ENCODE measurements around the gene ZNG1E. TPM values are rescaled to one million over a fixed set of nuclear protein-coding genes. Genes with fewer than 3 reads are reported as not detected.
"Not testable (repeated sequence)": the region's sequence is repeated elsewhere in the genome, so short reads cannot be mapped to it uniquely, and the experiment has no call there.

ZNG1E gene
- 79.6 TPM for total RNA-seq
- polyA plus RNA-seq, result 24.4 TPM

- WGBS, result under 1% methylated on average over 21 of the region's 33 CpGs
- not testable (repeated sequence) for DNase-seq (ENCODE audit: extremely low spot score); H3K4me1 ChIP-seq (ENCODE audit: insufficient read depth); H3K36me3 ChIP-seq (ENCODE audit: insufficient read depth)
- Histone ChIP-seq H3K27ac (ENCODE audit: low read depth) (peak within 1 kb of the TSS; percentile 50), H3K4me3 (ENCODE audit: low read depth, low read length) (peak within 1 kb of the TSS; percentile 39)
Measured at GRCh38 chr9:65675589-65676021, at the start of gene ZNG1E. Gene ZNG1E (plus strand): TSS chr9:65675928. CDS start chr9:65675977, 49 bp downstream.

- not testable (repeated sequence) for DNase-seq (ENCODE audit: extremely low spot score); H3K4me3 ChIP-seq (ENCODE audit: low read depth, low read length); H3K36me3 ChIP-seq (ENCODE audit: insufficient read depth)
Measured at GRCh38 chr9:65673579-65673978, 2.1 kb upstream of the ZNG1E start.

GRCh38 chr9:65675018-65675417 is 710 bp upstream of the ZNG1E start:
- H3K4me3 ChIP-seq (ENCODE audit: low read depth, low read length), result not testable (repeated sequence)

More at GRCh38 chr9:65673579-65673978, 2.1 kb upstream of the ZNG1E start:
- WGBS, result 83% methylated on average over 2 of the region's 2 CpGs
- H3K4me1 ChIP-seq (ENCODE audit: insufficient read depth); H3K27ac ChIP-seq (ENCODE audit: low read depth): not testable (repeated sequence)

GRCh38 chr9:65676389-65676788 is 661 bp downstream of the ZNG1E start:
- WGBS, result under 1% methylated on average over 6 of the region's 11 CpGs
- not testable (repeated sequence) for H3K4me1 ChIP-seq (ENCODE audit: insufficient read depth); H3K27ac ChIP-seq (ENCODE audit: low read depth); H3K4me3 ChIP-seq (ENCODE audit: low read depth, low read length); DNase-seq (ENCODE audit: extremely low spot score); H3K36me3 ChIP-seq (ENCODE audit: insufficient read depth)

More at GRCh38 chr9:65675018-65675417, 710 bp upstream of the ZNG1E start:
- not testable (repeated sequence) for DNase-seq (ENCODE audit: extremely low spot score); H3K27ac ChIP-seq (ENCODE audit: low read depth); H3K4me1 ChIP-seq (ENCODE audit: insufficient read depth); H3K36me3 ChIP-seq (ENCODE audit: insufficient read depth)
- WGBS, result 46% methylated on average over 4 of the region's 5 CpGs

GRCh38 chr9:65678533-65678932 is 2.8 kb downstream of the ZNG1E start:
- WGBS, result 10% methylated on average over 3 of the region's 3 CpGs
- H3K36me3 ChIP-seq (ENCODE audit: insufficient read depth); DNase-seq (ENCODE audit: extremely low spot score); H3K27ac ChIP-seq (ENCODE audit: low read depth); H3K4me3 ChIP-seq (ENCODE audit: low read depth, low read length); H3K4me1 ChIP-seq (ENCODE audit: insufficient read depth): not testable (repeated sequence)

- not testable (repeated sequence) for H3K27ac ChIP-seq (ENCODE audit: low read depth); H3K36me3 ChIP-seq (ENCODE audit: insufficient read depth); DNase-seq (ENCODE audit: extremely low spot score); H3K4me3 ChIP-seq (ENCODE audit: low read depth, low read length); H3K4me1 ChIP-seq (ENCODE audit: insufficient read depth)
- WGBS, result 100% methylated on average over 1 of the region's 2 CpGs
Measured at GRCh38 chr9:65703550-65703949, 27.8 kb downstream of the ZNG1E start.

GRCh38 chr9:65714445-65714844 is 38.7 kb downstream of the ZNG1E start:
- H3K4me3 ChIP-seq (ENCODE audit: low read depth, low read length); DNase-seq (ENCODE audit: extremely low spot score); H3K36me3 ChIP-seq (ENCODE audit: insufficient read depth); H3K27ac ChIP-seq (ENCODE audit: low read depth); H3K4me1 ChIP-seq (ENCODE audit: insufficient read depth): not testable (repeated sequence)
- WGBS, result 66% methylated on average over 3 of the region's 5 CpGs

- WGBS, result 8% methylated on average over 20 of the region's 38 CpGs
- H3K4me3 ChIP-seq (ENCODE audit: low read depth, low read length); H3K4me1 ChIP-seq (ENCODE audit: insufficient read depth); H3K27ac ChIP-seq (ENCODE audit: low read depth); H3K36me3 ChIP-seq (ENCODE audit: insufficient read depth); DNase-seq (ENCODE audit: extremely low spot score): not testable (repeated sequence)
Measured at GRCh38 chr9:65737096-65737564, 61.4 kb downstream of the ZNG1E start, which contains the start of gene FOXD4L4. Gene FOXD4L4 (plus strand): TSS chr9:65737146. CDS start chr9:65737146, 0 bp downstream.

- not testable (repeated sequence) for DNase-seq (ENCODE audit: extremely low spot score); H3K27ac ChIP-seq (ENCODE audit: low read depth); H3K4me1 ChIP-seq (ENCODE audit: insufficient read depth); H3K36me3 ChIP-seq (ENCODE audit: insufficient read depth); H3K4me3 ChIP-seq (ENCODE audit: low read depth, low read length)
- WGBS, result 4% methylated on average over 5 of the region's 27 CpGs
Measured at GRCh38 chr9:65738133-65738532, 62.4 kb downstream of the ZNG1E start.

Other genes starting within 250 kb of the ZNG1E start
- gene FOXD4L4, start 61.2 kb downstream of the ZNG1E start, total RNA-seq, result not detected
- gene FOXD4L4, start 61.2 kb downstream of the ZNG1E start, polyA plus RNA-seq, result not detected

All from urinary bladder (tissue), 4 donors.